ENCODE data around the gene CYP2J2. TPM values are rescaled to one million over a fixed set of nuclear protein-coding genes. Genes with fewer than 3 reads are reported as not detected.
"Not testable (repeated sequence)": the region's sequence is repeated elsewhere in the genome, so short reads cannot be mapped to it uniquely, and the experiment has no call there.

CYP2J2 gene, protein sequence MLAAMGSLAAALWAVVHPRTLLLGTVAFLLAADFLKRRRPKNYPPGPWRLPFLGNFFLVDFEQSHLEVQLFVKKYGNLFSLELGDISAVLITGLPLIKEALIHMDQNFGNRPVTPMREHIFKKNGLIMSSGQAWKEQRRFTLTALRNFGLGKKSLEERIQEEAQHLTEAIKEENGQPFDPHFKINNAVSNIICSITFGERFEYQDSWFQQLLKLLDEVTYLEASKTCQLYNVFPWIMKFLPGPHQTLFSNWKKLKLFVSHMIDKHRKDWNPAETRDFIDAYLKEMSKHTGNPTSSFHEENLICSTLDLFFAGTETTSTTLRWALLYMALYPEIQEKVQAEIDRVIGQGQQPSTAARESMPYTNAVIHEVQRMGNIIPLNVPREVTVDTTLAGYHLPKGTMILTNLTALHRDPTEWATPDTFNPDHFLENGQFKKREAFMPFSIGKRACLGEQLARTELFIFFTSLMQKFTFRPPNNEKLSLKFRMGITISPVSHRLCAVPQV
- 0.05 and 0.58 TPM in 2 replicates for total RNA-seq

DNA sequence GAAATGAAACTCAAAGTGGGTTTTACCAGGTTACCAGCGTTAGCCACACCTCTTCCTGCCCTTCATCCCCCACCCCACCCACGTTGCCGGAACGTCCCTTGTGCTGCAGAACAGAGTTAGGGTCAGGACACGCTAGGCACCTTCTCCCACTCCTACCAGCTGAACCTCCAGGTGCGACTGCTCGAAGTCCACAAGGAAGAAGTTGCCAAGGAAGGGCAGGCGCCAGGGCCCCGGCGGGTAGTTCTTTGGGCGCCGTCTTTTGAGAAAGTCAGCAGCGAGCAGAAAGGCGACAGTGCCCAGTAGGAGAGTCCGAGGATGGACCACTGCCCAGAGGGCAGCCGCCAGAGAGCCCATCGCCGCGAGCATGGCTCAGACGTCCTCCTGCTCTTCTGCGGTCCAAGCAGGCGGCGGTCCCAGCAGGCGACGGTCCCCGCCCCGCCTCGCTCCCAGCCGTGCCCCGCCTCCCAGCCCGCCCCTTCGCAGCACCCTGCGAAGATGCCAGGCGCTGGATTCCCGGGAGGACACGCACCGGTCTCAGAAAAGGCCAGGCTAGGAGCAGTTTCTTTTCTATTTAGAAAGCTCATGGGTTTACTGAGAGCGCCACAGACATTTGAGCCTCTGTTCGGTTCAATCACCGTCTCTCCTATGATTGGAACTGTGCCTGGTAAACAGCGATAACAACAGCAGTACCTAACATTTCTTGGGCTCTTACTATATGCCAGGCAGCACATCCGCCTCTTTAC, at the start of gene CYP2J2:
Gene CYP2J2 (minus strand): TSS at position 393 of the 743 bp plus-strand sequence. CDS start 27 bp downstream, at position 366.
- DNase-seq (ENCODE audit: extremely low read depth, low read depth, low spot score): no peak

DNA sequence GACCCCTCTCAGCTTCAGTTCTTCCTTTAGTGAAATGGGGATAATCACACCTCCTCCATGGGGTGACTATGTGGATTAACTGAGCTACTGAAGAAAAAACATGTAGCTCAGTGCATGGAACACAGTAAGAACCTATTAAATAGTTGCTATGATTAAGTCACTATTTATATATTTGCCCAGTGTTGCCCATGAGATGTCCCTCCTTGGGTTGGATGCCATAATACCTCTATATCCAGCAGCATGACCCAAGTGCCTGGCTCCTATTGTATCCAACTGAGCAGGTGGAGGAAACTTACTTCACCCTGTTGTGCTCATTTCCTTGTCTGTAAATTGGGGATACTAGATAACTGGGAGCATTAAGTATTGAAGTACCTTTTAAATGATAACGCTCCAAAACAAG, 47.1 kb upstream of the CYP2J2 start:
- DNase-seq (ENCODE audit: extremely low read depth, low read depth, low spot score): no peak

DNA sequence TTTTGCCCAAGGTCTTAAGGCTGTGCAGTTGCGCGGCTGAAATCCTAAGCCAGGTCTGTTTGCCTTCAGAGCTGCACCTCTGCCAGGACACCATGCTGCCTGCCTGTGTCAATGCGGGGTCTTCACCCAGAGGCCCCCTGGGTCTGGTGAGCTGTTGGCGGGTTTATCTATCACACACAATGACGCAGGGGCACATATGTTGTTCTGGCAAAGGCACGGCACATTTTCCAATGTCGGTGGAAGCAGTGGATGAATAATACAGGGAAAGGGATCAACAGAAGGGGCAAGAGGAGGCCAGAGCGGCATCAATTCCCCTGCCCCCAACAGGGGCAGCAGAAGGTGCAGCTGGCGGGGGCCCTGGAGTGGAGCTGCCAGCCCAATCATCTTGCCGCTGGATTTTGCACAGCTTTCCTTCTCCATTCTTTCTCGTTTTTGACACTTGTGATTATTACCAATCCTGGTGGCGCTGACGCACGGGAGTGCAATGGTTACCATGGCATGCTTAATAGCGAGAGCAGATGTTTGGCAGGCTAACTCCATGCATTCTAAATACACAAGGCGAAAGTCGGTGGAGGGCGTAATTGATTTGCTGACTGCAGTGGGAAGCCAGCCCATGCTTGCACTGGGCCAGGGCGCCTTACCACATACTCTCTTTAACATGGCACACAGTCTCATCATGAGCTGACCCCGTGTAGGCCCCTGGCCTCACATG, 45.8 kb upstream of the CYP2J2 start:
- no peak for DNase-seq (ENCODE audit: extremely low read depth, low read depth, low spot score)

DNA sequence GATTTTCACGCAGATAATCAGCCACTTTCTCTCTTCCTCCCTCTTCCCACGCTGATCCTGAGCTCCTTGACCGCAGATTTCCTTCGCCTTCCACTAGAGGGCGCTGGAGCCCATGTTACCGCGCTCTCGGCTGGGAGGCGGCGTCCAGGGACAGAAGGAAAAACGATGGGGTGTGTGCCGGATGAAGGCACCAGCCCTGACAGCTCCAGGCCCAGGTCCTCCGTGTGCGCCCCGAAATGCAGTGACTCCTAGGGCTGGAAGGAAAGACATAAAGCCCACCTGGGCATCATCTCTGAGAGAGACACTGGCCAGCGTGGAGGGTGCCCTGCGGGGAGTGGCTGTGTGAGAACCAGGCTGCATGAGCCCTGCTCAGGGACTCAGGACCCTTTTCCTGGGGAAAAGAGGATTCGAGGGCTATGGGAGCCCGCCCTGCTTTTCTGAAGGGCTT, 44.9 kb upstream of the CYP2J2 start:
- no peak for DNase-seq (ENCODE audit: extremely low read depth, low read depth, low spot score)

DNA sequence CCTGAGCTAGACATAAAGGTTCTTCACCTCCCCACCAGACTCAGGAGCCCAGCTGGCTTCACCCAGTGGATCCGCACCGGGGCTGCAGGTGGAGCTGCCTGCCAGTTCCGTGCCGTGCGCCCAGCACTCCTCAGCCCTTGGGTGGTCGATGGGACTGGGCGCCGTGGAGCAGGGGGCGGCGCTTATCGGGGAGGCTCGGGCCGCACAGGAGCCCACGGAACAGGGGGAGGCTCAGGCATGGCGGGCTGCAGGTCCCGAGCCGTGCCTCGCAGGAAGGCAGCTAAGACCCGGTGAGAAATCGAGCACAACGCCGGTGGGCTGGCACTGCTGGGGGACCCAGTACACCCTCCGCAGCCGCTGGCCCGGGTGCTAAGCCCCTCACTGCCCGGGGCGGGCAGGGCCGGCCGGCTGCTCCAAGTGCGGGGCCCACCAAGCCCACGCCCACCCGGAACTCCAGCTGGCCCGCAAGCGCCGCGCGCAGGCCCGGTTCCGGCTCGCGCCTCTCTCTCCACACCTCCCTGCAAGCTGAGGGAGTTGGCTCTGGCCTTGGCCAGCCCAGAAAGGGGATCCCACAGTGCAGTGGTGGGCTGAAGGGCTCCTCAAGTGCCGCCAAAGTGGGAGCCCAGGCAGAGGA, 43.1 kb upstream of the CYP2J2 start:
- DNase-seq (ENCODE audit: extremely low read depth, low read depth, low spot score): not testable (repeated sequence)

DNA sequence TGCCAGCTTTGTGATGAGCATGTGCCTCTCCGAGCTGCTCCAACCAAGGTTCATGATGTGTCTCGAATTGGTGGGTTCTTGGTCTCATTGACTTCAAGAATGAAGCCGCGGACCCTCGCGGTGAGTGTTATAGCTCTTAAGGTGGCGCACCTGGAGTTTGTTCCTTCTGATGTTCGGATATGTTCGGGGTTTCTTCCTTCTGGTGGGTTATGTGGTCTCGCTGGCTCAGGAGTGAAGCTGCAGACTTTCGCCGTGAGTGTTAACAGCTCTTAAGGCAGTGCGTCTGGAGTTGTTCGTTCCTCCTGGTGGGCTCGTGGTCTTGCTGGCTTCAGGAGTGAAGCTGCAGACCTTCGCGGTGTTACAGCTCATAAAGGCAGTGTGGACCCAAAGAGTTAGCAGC, 42.2 kb upstream of the CYP2J2 start:
- DNase-seq (ENCODE audit: extremely low read depth, low read depth, low spot score): not testable (repeated sequence)

DNA sequence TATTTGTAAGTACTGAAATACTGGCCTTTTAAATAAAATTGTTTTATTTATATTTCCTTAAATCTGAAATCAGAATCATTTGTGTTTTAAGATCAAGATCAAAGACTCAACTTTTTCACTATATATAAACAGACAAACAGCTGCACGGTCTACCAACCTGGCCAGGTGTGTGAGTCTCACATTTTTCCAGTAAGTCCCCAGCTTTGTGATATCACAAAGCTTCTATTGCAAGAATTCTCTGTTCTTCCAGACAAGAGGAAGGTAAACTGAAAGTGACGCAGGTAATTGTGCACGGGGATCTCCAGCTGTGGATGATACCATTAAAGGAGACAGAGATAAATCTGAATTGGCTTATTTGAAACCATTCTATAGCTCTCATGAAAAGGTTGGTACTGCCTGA, 41.2 kb upstream of the CYP2J2 start:
- no peak for DNase-seq (ENCODE audit: extremely low read depth, low read depth, low spot score)

DNA sequence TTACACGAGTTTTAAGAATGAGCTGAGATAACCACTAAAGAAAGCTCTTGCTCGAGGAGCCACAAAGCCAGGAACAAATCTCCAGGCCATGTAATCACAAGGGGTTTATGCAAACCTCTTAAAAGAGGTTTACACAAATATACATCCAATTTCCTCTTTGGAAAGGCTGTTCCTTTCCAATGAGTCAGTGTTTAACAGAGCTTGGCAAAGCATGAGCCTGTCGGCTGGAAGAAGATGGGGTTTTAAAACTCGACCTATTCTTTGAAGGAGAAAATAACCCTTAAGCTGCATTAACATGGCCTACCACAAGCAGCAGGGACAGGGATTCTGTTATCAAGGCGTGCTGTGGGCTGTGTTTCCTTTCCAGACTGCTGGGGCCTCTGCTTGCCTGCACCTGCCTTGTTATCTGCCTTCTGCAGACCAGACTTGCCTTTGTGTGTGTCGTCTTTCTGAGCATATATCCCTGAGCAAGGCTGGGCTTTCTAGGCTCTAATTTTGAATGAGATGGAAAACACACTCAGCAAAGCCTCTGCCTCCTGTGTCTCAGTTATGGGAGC, 40.6 kb upstream of the CYP2J2 start:
- DNase-seq (ENCODE audit: extremely low read depth, low read depth, low spot score): no peak

DNA sequence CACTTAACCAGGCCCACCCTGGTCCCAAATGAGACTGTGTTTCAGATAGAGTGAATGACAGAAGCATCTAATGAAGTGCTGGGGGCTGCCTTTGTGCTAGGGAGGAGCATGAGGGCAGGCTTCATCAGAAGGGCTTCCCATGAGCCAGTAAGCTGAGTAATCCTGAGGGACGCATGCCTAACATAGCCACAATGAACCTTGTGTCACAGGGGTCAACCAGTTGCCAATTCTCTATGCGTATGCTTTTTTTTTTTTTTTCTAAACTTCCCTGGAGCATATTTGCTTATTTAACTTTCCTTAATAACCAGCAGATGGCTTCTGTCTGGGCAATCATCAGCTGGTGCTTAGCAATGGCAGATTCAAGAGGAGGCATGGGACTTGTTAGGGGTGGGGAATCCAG, 25.5 kb upstream of the CYP2J2 start:
- DNase-seq (ENCODE audit: extremely low read depth, low read depth, low spot score): no peak

DNA sequence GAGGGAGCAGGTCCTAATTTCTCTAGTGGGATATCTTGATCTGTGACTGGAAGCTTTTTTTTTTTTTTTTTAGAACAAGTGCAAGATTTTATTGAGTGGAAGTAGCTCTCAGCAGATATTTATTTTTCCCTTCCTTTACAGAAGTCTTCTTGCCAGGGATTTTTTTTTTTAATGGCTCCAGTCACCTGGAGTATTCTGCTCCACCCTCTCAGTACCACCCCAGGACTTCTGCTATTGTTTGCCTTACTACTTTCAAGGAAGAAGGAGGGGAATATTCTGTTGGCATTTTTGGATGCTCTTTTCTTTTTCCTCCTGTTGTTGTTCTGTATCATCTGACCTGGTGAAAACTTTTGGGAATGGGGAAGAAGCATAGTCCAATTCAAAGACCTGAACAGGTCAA, 23.1 kb upstream of the CYP2J2 start:
- DNase-seq (ENCODE audit: extremely low read depth, low read depth, low spot score): no peak

DNA sequence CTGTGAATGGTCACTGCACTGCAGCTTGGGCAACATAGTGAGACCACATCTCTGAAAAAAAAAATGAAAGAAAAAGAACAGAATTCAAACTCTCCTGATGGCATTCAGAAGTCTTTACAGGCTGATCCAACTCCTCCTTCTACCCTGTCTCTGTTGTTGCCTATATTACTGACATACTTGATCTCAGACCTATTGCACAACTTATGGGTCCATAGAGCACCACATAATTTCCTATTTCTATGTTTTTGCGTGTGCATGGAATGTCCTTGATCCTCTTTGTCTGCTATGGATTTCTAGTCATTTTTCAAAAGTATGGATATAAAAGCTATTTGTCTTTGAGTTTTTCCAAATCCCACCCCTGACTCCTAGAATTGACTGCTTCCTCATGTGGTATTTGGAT, 22.4 kb upstream of the CYP2J2 start:
- DNase-seq (ENCODE audit: extremely low read depth, low read depth, low spot score): no peak

DNA sequence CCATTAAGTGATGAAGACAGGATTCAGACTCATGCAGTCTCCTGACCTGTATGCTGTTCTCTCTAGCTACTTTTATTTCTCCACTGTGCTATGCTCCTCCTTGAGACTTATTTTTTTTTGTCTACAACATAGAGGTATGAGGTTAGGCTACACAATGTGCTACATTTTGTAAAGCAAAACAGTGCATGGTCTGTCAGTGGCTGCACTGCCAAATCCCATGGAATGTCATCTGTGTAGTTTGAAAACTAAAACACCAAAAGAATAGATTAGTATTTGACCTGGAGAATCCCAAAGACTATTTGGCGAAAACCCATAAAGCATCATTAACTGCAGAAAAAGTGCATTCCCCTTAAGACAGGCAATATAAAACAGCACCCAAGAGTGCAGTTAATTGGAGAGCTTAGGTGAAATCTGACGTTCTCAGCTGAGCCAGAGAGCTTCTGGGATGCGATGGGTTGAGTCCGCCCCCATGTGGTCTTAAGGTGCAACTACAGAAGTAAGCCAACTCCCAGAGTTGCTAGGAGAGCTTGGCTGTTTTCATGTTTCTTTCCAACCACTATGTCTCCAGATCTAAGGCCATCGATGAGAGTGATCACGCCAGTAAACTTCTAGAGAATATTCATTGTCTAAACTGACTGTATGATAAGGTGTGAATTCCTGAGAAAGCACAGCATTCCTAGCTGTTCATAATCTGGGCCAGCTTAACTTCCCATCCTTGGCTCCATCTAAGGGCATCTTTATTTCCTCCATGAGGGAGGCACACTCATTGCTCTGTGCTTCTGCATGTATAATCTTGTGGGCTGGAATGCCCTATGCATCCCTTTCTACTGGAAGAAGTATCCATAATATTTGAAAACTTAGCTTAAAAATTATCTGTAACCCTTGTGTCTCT, 20.7 kb upstream of the CYP2J2 start:
- DNase-seq (ENCODE audit: extremely low read depth, low read depth, low spot score): peak; percentile 52

DNA sequence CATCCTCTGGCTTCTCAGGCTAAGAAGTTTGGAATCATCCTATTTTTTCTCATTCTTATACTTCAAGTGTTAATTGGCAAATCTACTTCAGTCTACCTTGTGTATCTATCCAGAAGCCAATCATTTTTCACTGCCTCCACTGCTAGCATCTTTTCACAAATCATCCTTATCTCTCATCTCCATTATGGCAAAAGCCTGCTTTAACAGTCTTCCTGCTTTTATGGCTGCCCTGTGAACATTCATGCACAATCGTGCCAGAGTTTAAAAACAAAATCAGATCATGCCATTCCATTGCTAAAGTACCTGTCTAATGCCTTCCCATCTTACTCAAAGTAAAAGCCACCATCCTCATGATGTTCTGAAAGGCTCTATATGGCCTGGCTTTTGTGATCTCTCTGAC, 19.2 kb upstream of the CYP2J2 start:
- DNase-seq (ENCODE audit: extremely low read depth, low read depth, low spot score): no peak

DNA sequence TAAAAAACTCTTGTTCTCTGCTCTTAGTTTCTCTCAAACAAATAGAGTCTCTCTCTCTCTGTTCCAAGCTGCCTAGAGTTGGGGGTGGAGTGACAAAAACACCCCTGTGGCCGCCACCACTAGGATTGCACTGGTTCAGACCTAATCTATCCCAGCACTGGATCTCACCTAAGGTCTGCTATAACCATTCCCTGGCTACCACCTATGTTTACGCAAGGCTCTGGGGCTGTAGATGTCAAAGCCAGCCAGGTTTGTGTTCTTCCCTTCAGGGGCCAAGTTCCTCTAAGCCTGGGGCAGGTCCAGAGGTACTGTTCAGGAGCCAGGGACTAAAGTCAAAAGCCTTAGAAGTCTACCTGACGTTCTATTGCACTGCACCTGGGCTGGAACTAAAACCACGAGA, 12.8 kb upstream of the CYP2J2 start:
- no peak for DNase-seq (ENCODE audit: extremely low read depth, low read depth, low spot score)

DNA sequence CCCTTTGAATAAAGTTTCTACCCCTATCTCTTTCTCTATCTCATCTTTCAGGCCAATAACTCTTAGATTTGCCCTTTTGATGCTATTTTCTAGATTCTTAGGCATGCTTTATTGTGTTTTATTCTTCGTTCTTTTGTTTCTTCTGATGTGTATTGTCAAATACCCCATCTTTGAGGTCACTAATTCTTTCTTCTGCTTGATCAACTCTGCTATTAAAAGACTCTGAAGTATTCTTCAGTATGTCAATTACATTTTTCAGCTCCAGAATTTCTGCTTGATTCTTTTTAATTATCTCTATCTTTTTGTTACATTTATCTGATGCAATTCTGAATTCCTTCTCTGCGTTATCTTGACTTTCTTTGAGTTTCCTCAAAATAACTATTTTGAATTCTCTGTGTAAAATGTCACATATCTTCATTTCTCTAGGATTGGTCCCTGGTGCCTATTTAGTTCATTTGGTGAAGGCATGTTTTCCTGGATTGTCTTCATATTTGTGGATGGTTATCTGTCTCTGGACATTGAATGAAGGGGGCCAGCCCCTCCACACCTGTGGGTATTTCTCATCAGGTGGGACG, 11.2 kb upstream of the CYP2J2 start:
- no peak for DNase-seq (ENCODE audit: extremely low read depth, low read depth, low spot score)

DNA sequence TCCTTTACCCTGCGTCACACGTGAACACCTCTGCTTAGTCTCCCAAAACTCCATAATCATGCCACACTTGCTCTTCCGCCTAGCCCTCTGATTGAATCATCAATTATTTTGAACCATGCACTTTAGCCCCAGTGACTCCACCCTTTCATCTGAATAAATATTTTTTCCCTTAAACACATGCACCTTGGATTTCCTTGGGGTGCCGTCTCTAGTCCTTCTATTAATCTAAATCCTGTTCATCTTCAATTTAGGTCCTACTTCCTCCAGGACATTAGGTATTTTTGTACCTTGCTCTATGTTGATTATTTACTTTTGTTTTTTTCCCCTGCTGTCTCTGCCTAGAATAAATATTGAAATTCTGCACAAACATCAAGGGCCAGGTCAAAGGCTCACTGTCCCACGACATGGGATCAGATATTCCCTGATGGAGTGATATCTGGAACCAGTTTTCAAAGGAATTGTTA, 9.8 kb upstream of the CYP2J2 start:
- DNase-seq (ENCODE audit: extremely low read depth, low read depth, low spot score): no peak

DNA sequence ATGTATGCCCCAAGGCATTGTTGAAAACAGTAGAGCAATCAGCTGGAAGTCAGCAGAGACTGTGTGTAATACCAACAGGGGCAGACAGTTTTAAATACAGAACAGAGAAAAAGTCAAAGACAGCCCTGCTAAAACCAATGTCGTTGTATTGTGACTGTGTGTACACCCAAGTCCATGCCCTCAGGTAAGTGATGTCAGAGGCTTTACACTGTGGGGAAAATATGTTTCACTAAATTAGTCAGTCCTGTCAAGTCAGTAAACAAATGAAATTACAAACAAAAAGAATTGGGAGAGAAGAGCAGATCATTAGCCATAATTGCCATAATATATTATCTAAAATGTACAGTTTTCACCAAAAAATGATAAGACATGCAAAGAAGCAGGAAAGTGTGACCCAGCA, 2.4 kb upstream of the CYP2J2 start:
- DNase-seq (ENCODE audit: extremely low read depth, low read depth, low spot score): no peak

DNA sequence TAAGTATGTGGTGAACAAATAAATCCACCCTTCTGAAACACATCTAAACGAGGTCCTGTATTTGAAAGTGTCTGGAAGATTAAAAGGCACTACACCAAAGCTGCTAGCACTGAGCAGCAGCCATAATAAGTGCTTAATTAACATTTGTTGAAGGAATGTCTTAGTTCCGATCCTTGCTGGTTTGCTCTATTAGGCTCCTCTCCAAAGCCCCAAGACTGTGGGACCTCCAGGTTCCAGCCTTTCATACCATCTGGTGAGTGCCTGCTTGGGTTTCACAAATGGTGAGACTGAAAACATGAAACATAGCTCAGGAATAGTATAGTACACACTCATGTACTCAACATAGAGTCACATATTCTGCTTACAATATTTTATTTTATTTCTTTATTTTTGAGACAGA, 640 bp upstream of the CYP2J2 start:
- DNase-seq (ENCODE audit: extremely low read depth, low read depth, low spot score): no peak

DNA sequence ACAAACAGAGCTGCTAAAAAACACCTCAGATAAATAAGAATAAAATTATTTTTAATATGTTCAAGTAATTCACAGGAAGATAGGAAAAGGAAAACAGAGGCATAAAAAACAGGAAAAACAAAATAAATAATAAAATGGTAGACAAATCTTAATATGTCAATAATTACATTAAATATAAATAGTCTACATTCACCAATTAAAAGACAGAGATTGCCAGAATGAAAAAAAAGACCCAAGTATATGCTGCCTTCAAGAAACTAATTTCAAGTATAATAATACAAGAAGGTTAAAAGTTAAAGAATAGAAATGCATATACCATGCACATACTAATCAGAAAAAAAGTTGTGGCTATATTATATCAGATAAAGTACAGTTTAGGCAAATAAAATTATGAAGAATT, 1.9 kb downstream of the CYP2J2 start:
- DNase-seq (ENCODE audit: extremely low read depth, low read depth, low spot score): no peak
